ENCODE results near the gene NPC1L1.
"Not testable (repeated sequence)": the region's sequence is repeated elsewhere in the genome, so short reads cannot be mapped to it uniquely, and the experiment has no call there.

NPC1L1 gene

DNA sequence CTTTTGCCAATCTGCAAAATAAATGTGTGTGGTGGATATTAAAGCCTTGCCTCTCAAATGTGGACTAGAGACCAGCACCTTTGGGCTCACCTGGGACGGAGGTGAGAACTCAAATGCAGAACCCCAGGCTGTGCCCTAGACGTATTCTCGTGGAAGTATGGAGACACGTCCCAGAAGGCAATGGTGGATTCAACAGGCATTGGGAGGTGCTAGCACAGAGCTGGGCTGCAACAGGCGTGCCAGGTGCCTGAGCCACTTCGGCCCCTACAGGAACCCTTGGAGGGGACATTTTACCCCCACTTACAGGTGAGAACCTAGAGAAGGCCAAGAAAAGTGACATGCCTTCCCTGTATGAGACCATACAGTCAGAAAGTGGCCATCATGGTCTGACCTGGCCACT lies 20.4 kb upstream of the NPC1L1 start:
- TF ChIP-seq, protein P1, sequence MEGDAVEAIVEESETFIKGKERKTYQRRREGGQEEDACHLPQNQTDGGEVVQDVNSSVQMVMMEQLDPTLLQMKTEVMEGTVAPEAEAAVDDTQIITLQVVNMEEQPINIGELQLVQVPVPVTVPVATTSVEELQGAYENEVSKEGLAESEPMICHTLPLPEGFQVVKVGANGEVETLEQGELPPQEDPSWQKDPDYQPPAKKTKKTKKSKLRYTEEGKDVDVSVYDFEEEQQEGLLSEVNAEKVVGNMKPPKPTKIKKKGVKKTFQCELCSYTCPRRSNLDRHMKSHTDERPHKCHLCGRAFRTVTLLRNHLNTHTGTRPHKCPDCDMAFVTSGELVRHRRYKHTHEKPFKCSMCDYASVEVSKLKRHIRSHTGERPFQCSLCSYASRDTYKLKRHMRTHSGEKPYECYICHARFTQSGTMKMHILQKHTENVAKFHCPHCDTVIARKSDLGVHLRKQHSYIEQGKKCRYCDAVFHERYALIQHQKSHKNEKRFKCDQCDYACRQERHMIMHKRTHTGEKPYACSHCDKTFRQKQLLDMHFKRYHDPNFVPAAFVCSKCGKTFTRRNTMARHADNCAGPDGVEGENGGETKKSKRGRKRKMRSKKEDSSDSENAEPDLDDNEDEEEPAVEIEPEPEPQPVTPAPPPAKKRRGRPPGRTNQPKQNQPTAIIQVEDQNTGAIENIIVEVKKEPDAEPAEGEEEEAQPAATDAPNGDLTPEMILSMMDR (IDR thresholded peaks at IDR 0.05; ENCODE audit: insufficient read depth, low read length, poor library complexity, severe bottlenecking) = no peak
- DNase-seq (ENCODE audit: extremely low read depth, insufficient read length) = no peak
- Histone ChIP-seq H3K36me3 (ENCODE audit: control insufficient read depth, insufficient read depth, low read length) (peaks cover 16% of the 10 kb centered on the region), H3K4me3 (replicated peaks; ENCODE audit: low read depth, low read length) (no peak overlapping the region), H3K27me3 (replicated peaks; ENCODE audit: control insufficient read depth, insufficient read depth, low read length) (no peaks in the 10 kb centered on the region)

DNA sequence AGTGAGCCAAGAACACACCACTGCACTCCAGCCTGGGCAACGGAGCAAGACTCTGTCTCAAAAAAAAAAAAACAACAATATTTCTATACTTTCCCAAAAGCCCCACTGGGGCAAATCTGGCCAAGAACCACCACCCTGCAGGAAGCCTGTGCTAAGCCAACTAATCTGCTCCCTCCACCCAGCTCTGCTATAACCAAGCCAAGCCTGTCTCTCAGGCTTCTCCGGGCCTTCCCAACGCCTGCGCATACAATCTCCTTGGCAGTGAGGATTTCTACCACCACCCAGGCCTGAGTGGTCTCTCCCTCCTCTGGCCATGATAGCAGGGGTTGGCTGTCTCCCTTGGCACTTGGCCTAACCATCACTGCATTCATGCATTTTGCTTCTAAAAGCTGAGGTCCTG lies 18.4 kb upstream of the NPC1L1 start:
- Histone ChIP-seq H3K36me3 (ENCODE audit: control insufficient read depth, insufficient read depth, low read length) (peaks cover 4% of the 10 kb centered on the region), H3K27me3 (replicated peaks; ENCODE audit: control insufficient read depth, insufficient read depth, low read length) (no peaks in the 10 kb centered on the region), H3K4me3 (replicated peaks; ENCODE audit: low read depth, low read length) (no peak overlapping the region)
- no peak for DNase-seq (ENCODE audit: extremely low read depth, insufficient read length)
- TF ChIP-seq, protein P1 (IDR thresholded peaks at IDR 0.05; ENCODE audit: insufficient read depth, low read length, poor library complexity, severe bottlenecking) = no peak

DNA sequence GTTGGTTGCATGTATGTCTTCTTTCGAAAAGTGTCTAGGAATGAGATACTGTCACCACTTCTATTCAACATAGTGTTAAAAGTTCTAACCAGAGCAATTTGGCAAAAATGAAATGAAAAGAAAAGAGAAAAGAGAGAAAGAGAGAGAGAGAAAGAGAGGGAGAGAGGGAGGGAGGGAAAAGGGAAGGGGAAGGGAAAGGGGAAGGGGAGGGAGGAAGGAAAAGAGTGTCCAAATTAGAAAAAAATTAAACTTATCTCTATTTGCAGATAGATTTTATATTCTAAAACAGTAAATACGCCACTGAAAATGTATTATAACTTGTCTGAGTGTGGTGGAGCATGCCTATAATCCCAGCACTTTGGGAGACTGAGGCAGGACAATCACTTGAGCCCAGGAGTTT lies 16.4 kb upstream of the NPC1L1 start:
- no peaks in the 10 kb centered on the region for H3K36me3 ChIP-seq (ENCODE audit: control insufficient read depth, insufficient read depth, low read length)
- no peaks in the 10 kb centered on the region for H3K27me3 ChIP-seq (replicated peaks; ENCODE audit: control insufficient read depth, insufficient read depth, low read length)
- H3K4me3 ChIP-seq (replicated peaks; ENCODE audit: low read depth, low read length) = no peak overlapping the region
- TF ChIP-seq, protein P1 (IDR thresholded peaks at IDR 0.05; ENCODE audit: insufficient read depth, low read length, poor library complexity, severe bottlenecking) = no peak
- DNase-seq (ENCODE audit: extremely low read depth, insufficient read length) = no peak

DNA sequence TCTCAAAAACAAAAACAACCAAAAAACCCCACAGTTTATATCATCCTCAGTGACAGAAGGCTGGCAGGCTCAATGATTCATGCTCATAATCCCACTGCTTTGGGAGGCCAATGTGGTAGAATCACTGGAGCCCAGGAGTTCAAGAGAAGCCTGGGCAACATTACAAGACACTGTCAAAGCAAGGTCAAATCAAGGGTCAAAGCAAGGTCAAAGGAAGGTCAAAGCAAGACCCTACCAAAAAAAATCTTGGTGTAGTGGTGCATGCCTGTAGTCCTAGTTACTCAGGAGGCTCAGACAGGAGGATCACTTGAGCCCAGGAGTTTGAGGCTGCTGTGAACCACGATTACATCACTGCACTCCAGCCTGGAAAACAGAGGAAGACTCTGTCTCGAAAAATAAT lies 14.2 kb upstream of the NPC1L1 start:
- Histone ChIP-seq H3K36me3 (ENCODE audit: control insufficient read depth, insufficient read depth, low read length) (no peaks in the 10 kb centered on the region), H3K27me3 (replicated peaks; ENCODE audit: control insufficient read depth, insufficient read depth, low read length) (no peaks in the 10 kb centered on the region), H3K4me3 (replicated peaks; ENCODE audit: low read depth, low read length) (no peak overlapping the region)
- TF ChIP-seq, protein P1 (IDR thresholded peaks at IDR 0.05; ENCODE audit: insufficient read depth, low read length, poor library complexity, severe bottlenecking) = no peak
- no peak for DNase-seq (ENCODE audit: extremely low read depth, insufficient read length)

DNA sequence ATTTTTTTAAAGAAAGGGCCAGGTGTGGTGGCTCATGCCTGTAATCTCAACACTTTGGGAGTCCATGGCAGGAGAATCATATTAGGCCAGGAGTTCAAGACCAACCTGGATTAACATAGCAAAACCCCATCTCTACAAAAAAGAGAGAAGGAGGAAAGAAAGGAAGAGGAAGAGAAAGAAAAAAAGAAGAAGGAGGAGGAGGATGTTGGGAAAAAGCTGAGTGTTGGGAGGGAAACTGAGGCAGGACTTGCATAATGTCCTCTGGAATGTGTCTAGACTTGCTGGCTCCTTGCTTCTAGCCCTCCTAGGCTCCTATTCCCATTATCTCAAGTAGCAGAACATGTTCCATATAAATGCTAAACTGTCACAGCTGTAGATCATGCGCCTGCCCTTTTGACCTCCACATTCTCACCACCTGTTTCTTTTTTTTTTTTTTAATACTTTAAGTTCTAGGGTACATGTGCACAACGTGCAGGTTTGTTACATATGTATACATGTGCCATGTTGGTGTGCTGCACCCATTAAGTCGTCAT lies 11.4 kb upstream of the NPC1L1 start:
- not testable (repeated sequence) for H3K4me3 ChIP-seq (replicated peaks; ENCODE audit: low read depth, low read length); DNase-seq (ENCODE audit: extremely low read depth, insufficient read length); H3K27me3 ChIP-seq (replicated peaks; ENCODE audit: control insufficient read depth, insufficient read depth, low read length); H3K36me3 ChIP-seq (ENCODE audit: control insufficient read depth, insufficient read depth, low read length)

DNA sequence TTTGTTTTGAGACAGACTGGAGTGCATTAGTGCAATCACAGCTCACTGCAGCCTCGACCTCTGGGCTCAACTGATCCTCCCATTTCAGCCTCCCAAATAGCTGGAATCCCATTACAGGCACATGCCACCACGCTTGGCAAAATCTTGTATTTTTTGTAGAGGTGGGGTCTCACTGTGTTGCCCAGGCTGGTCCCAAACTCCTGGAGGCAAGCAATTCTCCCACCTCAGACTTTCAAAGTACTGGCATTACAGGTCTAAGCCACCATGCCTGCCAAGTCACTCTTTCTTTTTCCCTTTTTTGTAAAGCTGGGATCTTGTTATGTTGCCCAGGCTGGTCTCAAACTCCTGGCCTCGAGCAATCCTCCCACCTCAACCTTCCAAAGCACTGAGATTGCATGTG lies 8.3 kb upstream of the NPC1L1 start:
- Histone ChIP-seq H3K36me3 (ENCODE audit: control insufficient read depth, insufficient read depth, low read length) (no peaks in the 10 kb centered on the region), H3K4me3 (replicated peaks; ENCODE audit: low read depth, low read length) (no peak overlapping the region), H3K27me3 (replicated peaks; ENCODE audit: control insufficient read depth, insufficient read depth, low read length) (peaks cover 1% of the 10 kb centered on the region; the same call in 1 of the 2 replicates)
- no peak for DNase-seq (ENCODE audit: extremely low read depth, insufficient read length)
- TF ChIP-seq, protein P1 (IDR thresholded peaks at IDR 0.05; ENCODE audit: insufficient read depth, low read length, poor library complexity, severe bottlenecking) = no peak

Measured in GM06990 (cell line).